Testis (tissue), 3 donors: ENCODE results near the gene SLC38A3. TPM values are rescaled to one million over a fixed set of nuclear protein-coding genes. Genes with fewer than 3 reads are reported as not detected.

Experiments used
- DNase-seq: peaks from one replicate; pipeline ENCODE4 v3.0.0-alpha.2; 2019
- H3K27ac ChIP-seq, 2 donors: fragments of 200-600 bp; sonication (generic); one replicate each; pipeline ENCODE4 v1.5.1; 2019
- H3K27me3 ChIP-seq: fragments of 200-600 bp; sonication (generic); one replicate; pipeline ENCODE4 v1.5.1; 2019
- H3K36me3 ChIP-seq: fragments of 200-600 bp; sonication (generic); one replicate; pipeline ENCODE4 v1.5.1; 2017; ENCODE audit warnings: low read depth; ENCODE audit errors: missing control alignments
- H3K4me1 ChIP-seq: fragments of 200-600 bp; sonication (generic); one replicate; pipeline ENCODE4 v1.5.1; 2019
- H3K4me3 ChIP-seq, 2 donors: fragments of 200-600 bp; sonication (generic); one replicate each; pipeline ENCODE4 v1.5.1; 2017 to 2019
- H3K9me3 ChIP-seq: fragments of 200-600 bp; sonication (generic); one replicate; pipeline ENCODE4 v1.5.1; 2017
- CTCF ChIP-seq, 3 experiments: fragments of 450-650 bp in 2 of 3; fragments of 200-600 bp in 1 of 3; sonication (generic) in 1 of 3; IDR thresholded peaks; one replicate each; pipeline ENCODE4 v1.5.1; 2016 to 2019; ENCODE audit warnings: antibody characterized with exemption in 3 of 3, mild to moderate bottlenecking in 2 of 3, moderate library complexity in 1 of 3
- POLR2A ChIP-seq: fragments of 450-650 bp; IDR thresholded peaks from one replicate; pipeline ENCODE4 v1.6.1; 2017; ENCODE audit warnings: antibody characterized with exemption, mild to moderate bottlenecking, moderate library complexity
- WGBS, 2 donors: methylation state at CpG; one replicate each; pipeline ENCODE4 v1.1.5; 2018; 5-methylcytosine and 5-hydroxymethylcytosine counted together
- intact Hi-C: fragments of 100-400 bp; cut with DNase I; formaldehyde crosslinking; loops from one replicate; pipeline ENCODE4 v1.15.1; 2023; ENCODE audit warnings: low total_unique reads
- polyA plus RNA-seq: library from polyadenylated mRNA; stranded (reverse); fragments of 350-450 nt; fragmentation: Illumina TruSeq; extraction: RNeasy Lipid Tissue Mini Kit (QIAGEN cat#74804); gene quantifications from one replicate; pipeline ENCODE4 v1.2.3, GENCODE V29; 2014; ENCODE audit warnings: low read depth, low replicate concordance; ENCODE audit not compliant: insufficient read depth
- total RNA-seq, 2 donors: library from RNA; depleted of rRNA; stranded (reverse); fragments of >200 nt; gene quantifications; one replicate each; pipeline ENCODE4 v1.2.3, GENCODE V29; 2016

Gene SLC38A3
- total and polyA plus RNA-seq, 3 donors from 2014 or later = 3.4 to 5.4 (median 4.3) TPM

GRCh38 chr3:50162034-50162883 lies 42.8 kb upstream of the SLC38A3 start:
- intact Hi-C loops = no loop called here
- DNase-seq = no peak
- TF ChIP-seq CTCF (IDR thresholded peaks at IDR 0.05) (no peak), POLR2A (no peak)
- H3K4me1 ChIP-seq = peaks cover 50% of the 10 kb centered on the region
- 78 to 86% methylated on average over 4 to 5 of the region's 5 CpGs for WGBS, 2 donors
- H3K36me3 ChIP-seq = no peaks in the 10 kb centered on the region
- H3K27ac ChIP-seq = no peak overlapping the region
- H3K4me3 ChIP-seq = no peak overlapping the region
- no peaks in the 10 kb centered on the region for H3K27me3 ChIP-seq
- no peaks in the 10 kb centered on the region for H3K9me3 ChIP-seq

- Histone ChIP-seq H3K27me3 (no peaks in the 10 kb centered on the region), H3K36me3 (no peaks in the 10 kb centered on the region), H3K9me3 (no peaks in the 10 kb centered on the region), H3K4me3 (no peak overlapping the region), H3K27ac (no peak overlapping the region), H3K4me1 (peaks cover 45% of the 10 kb centered on the region)
- 66 to 77% methylated on average over 7 to 8 of the region's 8 CpGs for WGBS, 2 donors
- intact Hi-C loops = no loop called here
- TF ChIP-seq CTCF (IDR thresholded peaks at IDR 0.05) = no peak
- TF ChIP-seq POLR2A = no peak
- DNase-seq = peak; percentile 72
Observed at GRCh38 chr3:50163572-50164455, 41.3 kb upstream of the SLC38A3 start.

DNA sequence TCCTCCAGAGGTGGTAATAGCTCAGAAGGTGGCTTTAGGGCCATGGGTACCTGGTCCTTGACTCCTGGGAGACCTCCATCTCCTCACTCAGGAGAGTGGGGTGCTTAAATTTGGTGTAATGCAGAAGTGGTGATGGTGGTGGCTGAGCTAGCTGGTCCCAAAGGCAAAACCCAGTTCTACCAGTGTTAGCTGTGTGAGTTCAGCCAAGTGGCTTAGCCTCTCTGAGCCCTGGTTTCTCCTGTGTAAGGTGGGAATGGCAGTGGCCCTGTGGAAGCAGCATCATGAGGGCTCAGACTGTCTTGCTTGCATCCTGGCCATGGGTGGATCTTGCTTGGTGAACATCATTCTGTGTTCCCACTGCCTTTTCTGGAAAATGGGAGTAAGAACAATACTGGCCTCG lies 40.6 kb upstream of the SLC38A3 start:
- Histone ChIP-seq H3K4me1 (peaks cover 43% of the 10 kb centered on the region), H3K36me3 (no peaks in the 10 kb centered on the region), H3K4me3 (no peak overlapping the region), H3K27me3 (no peaks in the 10 kb centered on the region), H3K9me3 (no peaks in the 10 kb centered on the region), H3K27ac (no peak overlapping the region)
- 43 to 86% methylated on average over 1 of the region's 1 CpG for WGBS, 2 donors
- no peak for DNase-seq
- intact Hi-C loops = no loop called here
- no peak for TF ChIP-seq POLR2A
- TF ChIP-seq CTCF (IDR thresholded peaks at IDR 0.05) = no peak

DNA sequence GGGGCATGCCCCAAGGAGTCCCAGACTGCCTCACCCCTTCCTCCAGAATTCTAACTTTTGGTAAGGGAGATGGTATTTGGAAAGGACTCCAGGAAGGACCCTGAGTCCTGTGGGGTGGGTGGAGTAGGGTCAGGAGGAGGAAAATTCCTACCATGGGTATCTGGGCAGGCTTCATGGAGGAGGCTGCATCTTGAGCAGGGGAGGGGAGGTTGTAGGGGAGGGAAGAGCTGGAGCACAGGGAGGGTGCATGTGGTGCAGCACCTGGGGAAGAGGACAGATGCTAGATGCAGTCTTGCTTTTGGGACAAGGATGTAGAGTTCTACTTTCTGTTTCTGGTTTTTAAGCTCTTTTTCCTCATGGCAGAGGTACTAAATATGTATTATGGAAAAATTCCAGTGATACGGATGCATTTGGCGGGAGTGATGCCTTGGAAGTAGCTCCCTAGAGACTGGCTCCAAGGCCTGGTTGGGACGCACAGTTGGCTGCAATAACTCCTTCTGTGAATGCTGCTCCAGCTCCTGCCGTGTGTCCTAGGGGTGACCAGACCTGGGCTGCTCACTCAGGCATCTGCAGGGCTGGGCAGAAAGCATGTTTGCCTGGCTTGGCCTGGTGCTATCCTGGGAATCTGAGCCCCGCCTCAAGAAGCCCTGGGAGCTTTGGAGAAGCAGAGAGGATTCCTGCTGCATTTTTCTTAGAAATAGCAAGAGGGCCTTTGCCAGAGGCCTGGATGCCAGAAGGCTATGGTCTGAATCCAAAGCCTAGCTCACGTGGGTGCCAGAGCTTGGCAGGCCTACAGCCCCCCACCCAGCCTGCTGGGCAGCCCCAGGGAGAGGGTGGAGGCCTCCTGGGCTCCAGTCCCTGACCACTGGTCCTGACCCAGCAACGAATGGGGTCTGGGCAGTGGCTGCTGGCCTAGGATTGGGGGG lies 39.8 kb upstream of the SLC38A3 start:
- 46 to 48% methylated on average over 7 of the region's 7 CpGs for WGBS, 2 donors
- TF ChIP-seq POLR2A (no peak), CTCF (IDR thresholded peaks at IDR 0.05) (no peak)
- Histone ChIP-seq H3K27me3 (no peaks in the 10 kb centered on the region), H3K9me3 (no peaks in the 10 kb centered on the region), H3K4me3 (no peak overlapping the region), H3K4me1 (peaks cover 37% of the 10 kb centered on the region), H3K36me3 (no peaks in the 10 kb centered on the region), H3K27ac (no peak overlapping the region)
- intact Hi-C loops = no loop called here
- peak; percentile 60 for DNase-seq
